Measurements from ENCODE around the gene RFNG. TPM values are rescaled to one million over a fixed set of nuclear protein-coding genes. Genes with fewer than 3 reads are reported as not detected.

The RFNG gene
- total and polyA plus RNA-seq, 9 donors = 20.9 to 61.3 (median 44.7) TPM

GRCh38 chr17:82090549-82091263, 39.1 kb upstream of the RFNG start:
- intact Hi-C loops (cut with DNase I) = no loop called here
- no peaks in the 10 kb centered on the region for H3K36me3 ChIP-seq
- no peak overlapping the region for H3K4me3 ChIP-seq
- TF ChIP-seq CTCF (IDR thresholded peaks at IDR 0.05) = no peak
- no peak for TF ChIP-seq EP300 (IDR thresholded peaks at IDR 0.05)
- no peak for TF ChIP-seq POLR2A (IDR thresholded peaks at IDR 0.05)
- WGBS, 3 donors = 92 to 93% (median 92%) methylated on average over 25 to 29 of the region's 29 CpGs
- no peak overlapping the region for H3K27ac ChIP-seq
- DNase-seq = peak in 1 of 5 donors; percentile 33
- H3K27me3 ChIP-seq = no peaks in the 10 kb centered on the region
- H3K4me1 ChIP-seq (ENCODE audit: insufficient read depth) = no peaks in the 10 kb centered on the region
- no peaks in the 10 kb centered on the region for H3K9me3 ChIP-seq

GRCh38 chr17:82089723-82090548, 38.3 kb upstream of the RFNG start:
- no peaks in the 10 kb centered on the region for H3K4me1 ChIP-seq (ENCODE audit: insufficient read depth)
- no peak overlapping the region for H3K4me3 ChIP-seq
- 86 to 91% (median 87%) methylated on average over 15 to 29 of the region's 29 CpGs for whole genome bisulfite sequencing, 3 donors
- intact Hi-C loops (cut with DNase I) = no loop called here
- no peaks in the 10 kb centered on the region for H3K36me3 ChIP-seq
- H3K27me3 ChIP-seq = no peaks in the 10 kb centered on the region
- peak in 1 of 5 donors; percentile 8 for DNase-seq
- H3K9me3 ChIP-seq = no peaks in the 10 kb centered on the region
- no peak overlapping the region for H3K27ac ChIP-seq
- TF ChIP-seq POLR2A (IDR thresholded peaks at IDR 0.05) = no peak
- no peak for TF ChIP-seq EP300 (IDR thresholded peaks at IDR 0.05)
- TF ChIP-seq CTCF (IDR thresholded peaks at IDR 0.05) = no peak

GRCh38 chr17:82088838-82089722, 37.5 kb upstream of the RFNG start:
- DNase-seq = peak in 3 of 5 donors; percentile 17 to 34 (median 24)
- no peaks in the 10 kb centered on the region for H3K36me3 ChIP-seq

More at GRCh38 chr17:82088838-82089722, 37.5 kb upstream of the RFNG start:
- H3K9me3 ChIP-seq = no peaks in the 10 kb centered on the region
- intact Hi-C loops (cut with DNase I) = no loop called here
- H3K27me3 ChIP-seq = no peaks in the 10 kb centered on the region
- 89 to 94% (median 92%) methylated on average over 43 to 47 of the region's 47 CpGs for WGBS, 3 donors
- no peak overlapping the region for H3K4me3 ChIP-seq
- H3K27ac ChIP-seq = no peak overlapping the region
- TF ChIP-seq POLR2A (IDR thresholded peaks at IDR 0.05) = no peak
- no peak for TF ChIP-seq EP300 (IDR thresholded peaks at IDR 0.05)
- TF ChIP-seq CTCF (IDR thresholded peaks at IDR 0.05) = no peak
- no peaks in the 10 kb centered on the region for H3K4me1 ChIP-seq (ENCODE audit: insufficient read depth)
